SJSA1 (cell line): ENCODE data around the gene GJD3. TPM values are rescaled to one million over a fixed set of nuclear protein-coding genes. Genes with fewer than 3 reads are reported as not detected.

Source experiments
- DNase-seq, 2 experiments: peaks; one replicate each; pipeline ENCODE4 v3.0.0-alpha.2; 2015 to 2020; ENCODE audit warnings: low spot score in 2 of 2, low read depth in 1 of 2
- H3K27ac ChIP-seq: fragments of 250-450 bp; sonication (Bioruptor Pico); 2 replicates; pipeline ENCODE4 v1.5.1; 2020; ENCODE audit warnings: mild to moderate bottlenecking, moderate library complexity
- H3K27me3 ChIP-seq: fragments of 250-450 bp; sonication (Bioruptor Pico); replicated peaks from 2 replicates; pipeline ENCODE4 v1.5.1; 2020; ENCODE audit warnings: mild to moderate bottlenecking, moderate library complexity
- H3K36me3 ChIP-seq: fragments of 250-450 bp; sonication (Bioruptor Pico); 2 replicates; pipeline ENCODE4 v1.5.1; 2020; ENCODE audit warnings: mild to moderate bottlenecking
- H3K4me1 ChIP-seq: fragments of 250-450 bp; sonication (Bioruptor Pico); replicated peaks from 2 replicates; pipeline ENCODE4 v1.6.1; 2021; ENCODE audit warnings: mild to moderate bottlenecking
- H3K4me3 ChIP-seq: fragments of 250-450 bp; sonication (Bioruptor Pico); 2 replicates; pipeline ENCODE4 v1.5.1; 2020; ENCODE audit warnings: mild to moderate bottlenecking
- H3K9me3 ChIP-seq: fragments of 250-450 bp; sonication (Bioruptor Pico); replicated peaks from 2 replicates; pipeline ENCODE4 v1.5.1; 2020; ENCODE audit warnings: mild to moderate bottlenecking
- total RNA-seq: library from RNA; depleted of rRNA; stranded (reverse); fragments of >200 nt; shearing (Covaris generic); gene quantifications from 2 replicates; pipeline ENCODE4 v1.2.3, GENCODE V29; 2014

The GJD3 gene
- total RNA-seq, 1 experiment from 2014 or later = not detected

DNA sequence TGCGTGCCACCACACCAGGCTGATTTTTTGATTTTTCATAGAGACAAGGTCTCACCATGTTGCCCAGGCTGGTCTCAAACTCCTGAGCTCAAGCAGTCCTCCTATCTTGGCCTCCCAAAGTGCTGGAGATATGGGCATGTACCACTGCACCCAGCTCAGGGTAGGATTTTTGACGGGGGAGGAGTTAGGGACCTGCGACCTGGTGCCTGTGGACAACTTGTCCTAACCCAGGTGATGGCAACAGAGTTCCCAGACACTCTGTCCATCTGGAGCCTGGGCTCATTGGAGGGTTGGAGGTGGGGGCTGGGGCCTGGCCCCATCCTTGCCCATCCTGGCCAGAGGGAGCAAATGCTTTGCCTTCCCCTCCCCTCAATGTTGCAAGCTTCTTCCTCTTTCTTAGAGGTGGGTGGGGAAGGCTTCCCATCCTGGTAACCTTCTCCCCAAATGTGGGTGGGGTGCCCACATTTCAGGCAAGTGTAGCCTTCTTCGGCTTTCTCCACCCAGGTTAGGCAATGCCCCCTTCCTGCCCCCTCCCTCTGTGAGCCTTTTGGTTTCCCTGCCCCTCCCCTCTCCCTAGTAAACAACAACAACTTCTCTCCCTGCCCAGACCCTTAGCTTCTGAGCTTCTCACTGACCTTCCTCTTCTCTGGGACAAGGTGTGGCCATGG is 30.6 kb downstream of the GJD3 start:
- no peak overlapping the region for H3K4me3 ChIP-seq
- peaks cover 92% of the 10 kb centered on the region for H3K36me3 ChIP-seq
- peaks cover 65% of the 10 kb centered on the region for H3K4me1 ChIP-seq
- no peak overlapping the region for H3K27ac ChIP-seq
- H3K9me3 ChIP-seq = no peaks in the 10 kb centered on the region
- DNase-seq = no peak
- no peaks in the 10 kb centered on the region for H3K27me3 ChIP-seq

- peaks cover 79% of the 10 kb centered on the region for H3K4me1 ChIP-seq
- peaks cover 88% of the 10 kb centered on the region for H3K36me3 ChIP-seq
- H3K27ac ChIP-seq = no peak overlapping the region
- no peaks in the 10 kb centered on the region for H3K27me3 ChIP-seq
- peak in 1 of 2 experiments; percentile 38 for DNase-seq
- H3K9me3 ChIP-seq = no peaks in the 10 kb centered on the region
- no peak overlapping the region for H3K4me3 ChIP-seq
Measured at GRCh38 chr17:40331743-40332641, 32.5 kb downstream of the GJD3 start.

- Histone ChIP-seq H3K27ac (no peak overlapping the region), H3K4me1 (peaks cover 90% of the 10 kb centered on the region)
Measured at GRCh38 chr17:40330850-40331470, 33.6 kb downstream of the GJD3 start.

GRCh38 chr17:40329839-40330794 is 34.4 kb downstream of the GJD3 start:
- peaks cover 84% of the 10 kb centered on the region for H3K36me3 ChIP-seq
- no peak overlapping the region for H3K4me3 ChIP-seq
- H3K27me3 ChIP-seq = no peaks in the 10 kb centered on the region
- H3K4me1 ChIP-seq = peaks cover 90% of the 10 kb centered on the region
- H3K9me3 ChIP-seq = no peaks in the 10 kb centered on the region
- DNase-seq = no peak
- no peak overlapping the region for H3K27ac ChIP-seq

More at GRCh38 chr17:40330850-40331470, 33.6 kb downstream of the GJD3 start:
- H3K9me3 ChIP-seq = no peaks in the 10 kb centered on the region
- peaks cover 87% of the 10 kb centered on the region for H3K36me3 ChIP-seq
- H3K4me3 ChIP-seq = no peak overlapping the region
- H3K27me3 ChIP-seq = no peaks in the 10 kb centered on the region
- DNase-seq = no peak

DNA sequence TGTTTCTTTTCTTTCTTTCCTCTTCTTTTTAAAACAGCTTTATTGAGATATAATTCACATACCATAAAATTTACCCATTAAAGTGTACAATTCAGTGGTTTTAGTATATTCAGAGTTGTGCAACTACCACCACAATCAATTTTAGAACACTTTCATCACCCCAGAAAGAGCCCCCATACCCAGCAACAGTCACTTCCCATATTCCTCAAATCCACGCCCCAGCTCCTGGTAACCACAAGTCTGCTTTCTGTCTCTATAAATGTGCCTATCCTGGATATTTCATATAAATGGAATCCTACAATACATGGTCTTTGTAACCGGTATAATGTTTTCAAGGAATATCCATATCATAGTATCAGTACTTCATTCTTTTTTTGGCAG is 36.2 kb downstream of the GJD3 start:
- Histone ChIP-seq H3K4me1 (peaks cover 91% of the 10 kb centered on the region), H3K27ac (no peak overlapping the region), H3K9me3 (no peaks in the 10 kb centered on the region), H3K36me3 (peaks cover 76% of the 10 kb centered on the region), H3K4me3 (no peak overlapping the region), H3K27me3 (no peaks in the 10 kb centered on the region)
- DNase-seq = no peak

DNA sequence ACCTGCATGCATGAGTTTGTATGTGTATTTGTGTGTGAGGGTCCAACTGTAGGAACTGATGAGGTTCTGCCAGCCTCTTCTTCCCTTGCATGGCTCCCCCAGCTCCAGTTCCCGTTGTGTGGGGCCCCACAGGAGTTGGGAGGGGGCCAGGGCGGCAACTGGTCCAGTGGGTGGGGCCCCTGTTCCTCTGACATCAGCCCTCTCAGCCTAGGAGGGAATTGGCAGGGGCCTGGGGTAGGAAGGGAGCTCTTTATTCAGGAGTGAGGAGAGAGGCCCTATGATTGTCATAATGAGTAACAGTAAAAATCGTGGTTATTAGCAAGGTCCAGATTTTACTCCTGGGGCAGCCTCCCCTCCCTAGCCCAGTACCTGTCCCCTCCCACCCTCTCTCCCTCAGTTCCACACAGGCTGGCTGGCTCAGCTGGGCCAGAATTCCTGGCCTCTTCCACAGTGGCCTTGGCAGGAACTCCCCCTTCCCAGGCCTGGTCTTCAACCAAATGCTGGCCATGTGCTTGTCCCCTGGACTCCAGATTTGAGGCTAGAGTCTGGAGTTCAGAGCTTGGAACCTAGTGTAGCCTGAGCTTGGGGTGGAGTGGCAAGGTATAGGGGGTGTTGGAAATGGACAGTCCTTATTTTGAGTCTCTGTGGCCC is 36.7 kb downstream of the GJD3 start:
- DNase-seq = no peak
- Histone ChIP-seq H3K36me3 (peaks cover 70% of the 10 kb centered on the region), H3K27me3 (no peaks in the 10 kb centered on the region), H3K4me3 (no peak overlapping the region), H3K27ac (no peak overlapping the region), H3K9me3 (no peaks in the 10 kb centered on the region), H3K4me1 (peaks cover 91% of the 10 kb centered on the region)

DNA sequence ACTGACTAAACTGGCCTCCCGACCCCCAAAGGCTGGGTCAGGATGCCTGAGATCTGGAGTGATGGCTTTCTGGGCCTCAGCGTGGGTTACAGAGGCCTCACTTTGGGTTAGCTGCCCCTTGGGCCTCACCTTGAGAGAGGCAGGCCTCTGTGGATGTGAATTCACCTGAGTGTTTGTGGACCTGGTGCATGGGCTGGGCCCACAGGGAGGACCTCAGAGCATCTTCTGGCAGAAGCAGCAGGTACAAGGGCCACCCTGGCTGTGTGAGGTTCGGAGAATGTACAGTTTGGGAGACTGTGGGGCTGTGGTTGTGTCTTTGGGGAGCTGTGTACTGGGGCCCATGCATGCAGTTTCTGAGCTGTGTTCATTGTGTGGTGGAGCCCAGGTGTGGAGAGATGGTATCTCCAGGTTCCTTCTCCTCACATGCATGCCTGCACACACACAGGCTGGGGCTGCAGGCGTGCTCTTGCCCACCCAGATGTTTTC is 37.2 kb downstream of the GJD3 start:
- Histone ChIP-seq H3K4me1 (peaks cover 91% of the 10 kb centered on the region), H3K9me3 (no peaks in the 10 kb centered on the region), H3K27me3 (no peaks in the 10 kb centered on the region), H3K36me3 (peaks cover 65% of the 10 kb centered on the region), H3K27ac (no peak overlapping the region), H3K4me3 (no peak overlapping the region)
- DNase-seq = no peak

DNA sequence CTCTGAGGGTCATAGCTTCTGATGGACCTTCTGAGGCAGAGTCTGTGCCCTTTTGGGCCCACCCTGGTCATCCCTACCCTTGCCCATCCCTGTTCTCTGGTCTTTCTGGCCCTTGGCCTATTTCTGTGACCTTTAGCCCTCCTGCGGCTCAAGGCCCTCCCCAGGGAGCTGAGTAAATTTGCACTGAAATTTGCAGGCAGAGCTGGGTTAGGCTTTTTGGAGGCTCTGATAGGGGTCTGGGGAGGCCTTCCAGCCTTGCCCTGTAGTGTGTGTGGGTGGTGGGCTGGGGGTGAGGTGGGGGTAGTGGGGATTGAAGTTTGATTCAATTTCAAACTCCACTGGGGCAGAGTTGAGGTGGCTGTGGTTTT is 37.7 kb downstream of the GJD3 start:
- H3K4me3 ChIP-seq = no peak overlapping the region
- H3K36me3 ChIP-seq = peaks cover 60% of the 10 kb centered on the region
- H3K27ac ChIP-seq = no peak overlapping the region
- no peaks in the 10 kb centered on the region for H3K9me3 ChIP-seq
- no peaks in the 10 kb centered on the region for H3K27me3 ChIP-seq
- no peak for DNase-seq
- peaks cover 91% of the 10 kb centered on the region for H3K4me1 ChIP-seq

GRCh38 chr17:40326014-40326831 is 38.3 kb downstream of the GJD3 start:
- Histone ChIP-seq H3K27ac (0 out of 2 replicates have a peak overlapping the region, but pooled peaks have one; percentile 7), H3K4me3 (no peak overlapping the region), H3K4me1 (peaks cover 91% of the 10 kb centered on the region), H3K27me3 (no peaks in the 10 kb centered on the region), H3K9me3 (no peaks in the 10 kb centered on the region), H3K36me3 (peaks cover 58% of the 10 kb centered on the region)
- DNase-seq = no peak

DNA sequence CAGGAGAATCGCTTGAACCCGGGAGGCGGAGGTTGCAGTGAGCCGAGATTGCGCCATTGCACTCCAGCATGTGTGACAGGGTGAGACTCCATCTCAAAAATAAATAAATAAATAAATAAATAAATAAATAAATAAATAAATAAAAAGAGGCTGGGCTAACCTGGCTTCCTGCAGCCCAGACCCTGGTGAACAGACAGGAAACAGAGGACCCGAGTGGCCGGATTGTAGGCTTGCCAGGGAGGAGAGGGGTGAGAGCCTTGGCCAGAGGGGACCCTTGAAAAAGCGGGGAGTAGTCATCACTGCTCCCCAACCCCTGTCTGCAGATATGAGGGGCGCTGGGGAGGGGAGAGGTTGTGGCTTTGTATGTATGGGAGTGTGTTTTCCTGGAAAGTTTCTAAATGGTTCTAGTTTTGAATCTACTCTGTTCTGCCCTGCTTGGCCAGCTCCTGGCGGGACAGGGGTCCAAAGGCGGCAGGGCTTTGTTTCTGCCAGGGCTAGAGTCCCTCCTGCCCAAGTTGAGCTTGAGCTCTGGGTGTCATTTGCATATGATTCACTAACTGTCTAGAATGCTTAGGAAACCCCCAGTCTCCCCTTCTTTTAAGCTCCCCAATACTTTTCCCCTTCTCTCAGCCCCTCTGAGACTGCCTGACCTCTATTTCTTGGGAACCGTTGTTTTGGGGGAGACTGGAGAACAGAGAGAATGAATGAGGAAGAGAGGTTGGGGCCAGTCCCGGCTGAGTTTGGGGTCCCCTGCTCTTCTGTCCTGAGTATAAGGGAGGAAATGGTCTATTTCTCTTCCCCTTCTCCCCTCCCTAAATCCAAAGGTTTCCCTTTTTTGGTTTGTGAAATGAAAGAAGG is 39.2 kb downstream of the GJD3 start:
- Histone ChIP-seq H3K4me1 (peaks cover 91% of the 10 kb centered on the region), H3K27me3 (no peaks in the 10 kb centered on the region), H3K27ac (0 out of 2 replicates have a peak overlapping the region, but pooled peaks have one; percentile 7), H3K4me3 (no peak overlapping the region), H3K36me3 (peaks cover 52% of the 10 kb centered on the region), H3K9me3 (no peaks in the 10 kb centered on the region)
- no peak for DNase-seq
